IPS-18c (cell line): ENCODE data around the gene CPHXL2.

Source experiments
- H3K4me3 ChIP-seq: 2 replicates; pipeline ENCODE4 v1.7.0; 2013; ENCODE audit warnings: low read depth, mild to moderate bottlenecking, low read length, moderate library complexity; ENCODE audit not compliant: insufficient read depth
- H3K9me3 ChIP-seq: one replicate; pipeline ENCODE4 v1.6.1; 2013; ENCODE audit warnings: mild to moderate bottlenecking, low read length, moderate library complexity; ENCODE audit not compliant: control insufficient read depth, insufficient read depth

Gene CPHXL2

DNA sequence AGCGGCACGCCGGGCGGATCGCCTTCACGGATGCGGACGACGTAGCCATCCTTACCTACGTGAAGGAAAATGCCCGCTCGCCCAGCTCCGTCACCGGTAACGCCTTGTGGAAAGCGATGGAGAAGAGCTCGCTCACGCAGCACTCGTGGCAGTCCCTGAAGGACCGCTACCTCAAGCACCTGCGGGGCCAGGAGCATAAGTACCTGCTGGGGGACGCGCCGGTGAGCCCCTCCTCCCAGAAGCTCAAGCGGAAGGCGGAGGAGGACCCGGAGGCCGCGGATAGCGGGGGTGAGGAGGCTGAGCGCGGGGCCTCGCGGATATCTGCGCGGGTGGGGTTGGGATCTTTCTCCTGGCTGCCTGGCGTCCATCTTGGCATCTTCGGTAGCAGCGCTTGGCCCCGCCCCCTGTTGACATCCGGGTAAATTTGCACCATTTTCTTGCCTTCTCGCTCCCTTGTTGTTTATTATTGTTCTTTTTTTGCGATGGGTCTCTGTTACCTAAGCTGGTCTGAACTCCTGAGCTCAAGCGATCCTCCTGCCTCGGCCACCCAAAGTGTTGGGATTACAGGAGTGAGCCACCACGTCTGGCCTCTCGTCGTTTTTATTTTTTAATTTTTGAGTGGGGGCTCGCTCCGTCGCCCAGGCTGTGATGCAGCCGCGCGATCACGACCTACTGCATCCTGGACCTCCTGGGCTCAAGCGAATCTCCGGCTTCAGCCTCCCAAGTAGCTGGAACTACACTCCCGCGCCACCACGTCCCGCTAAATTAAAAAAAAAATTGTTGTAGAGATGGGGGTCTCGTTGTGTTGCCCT is 28.3 kb downstream of the CPHXL2 start:
- H3K9me3 ChIP-seq, result no peaks in the 10 kb centered on the region

GRCh38 chr16:75647492-75648264 is 29.1 kb downstream of the CPHXL2 start, which contains the start of the genes KARS1 and TERF2IP:
TSS of gene KARS1 (minus strand) at chr16:75647665. CDS start at chr16:75647639, 26 bp downstream.
TSS of gene TERF2IP (plus strand) at chr16:75647773. CDS start at chr16:75647883, 110 bp downstream.
- H3K9me3 ChIP-seq, result no peaks in the 10 kb centered on the region
- H3K4me3 ChIP-seq, result peak within 1 kb of the TSS; percentile 98

More for the DNA sequence above, 28.3 kb downstream of the CPHXL2 start:
- peak overlapping the region; percentile 98 for H3K4me3 ChIP-seq

GRCh38 chr16:75647112-75647491 is 29.7 kb downstream of the CPHXL2 start:
- Histone ChIP-seq H3K9me3 (no peaks in the 10 kb centered on the region), H3K4me3 (peak overlapping the region; percentile 98)

DNA sequence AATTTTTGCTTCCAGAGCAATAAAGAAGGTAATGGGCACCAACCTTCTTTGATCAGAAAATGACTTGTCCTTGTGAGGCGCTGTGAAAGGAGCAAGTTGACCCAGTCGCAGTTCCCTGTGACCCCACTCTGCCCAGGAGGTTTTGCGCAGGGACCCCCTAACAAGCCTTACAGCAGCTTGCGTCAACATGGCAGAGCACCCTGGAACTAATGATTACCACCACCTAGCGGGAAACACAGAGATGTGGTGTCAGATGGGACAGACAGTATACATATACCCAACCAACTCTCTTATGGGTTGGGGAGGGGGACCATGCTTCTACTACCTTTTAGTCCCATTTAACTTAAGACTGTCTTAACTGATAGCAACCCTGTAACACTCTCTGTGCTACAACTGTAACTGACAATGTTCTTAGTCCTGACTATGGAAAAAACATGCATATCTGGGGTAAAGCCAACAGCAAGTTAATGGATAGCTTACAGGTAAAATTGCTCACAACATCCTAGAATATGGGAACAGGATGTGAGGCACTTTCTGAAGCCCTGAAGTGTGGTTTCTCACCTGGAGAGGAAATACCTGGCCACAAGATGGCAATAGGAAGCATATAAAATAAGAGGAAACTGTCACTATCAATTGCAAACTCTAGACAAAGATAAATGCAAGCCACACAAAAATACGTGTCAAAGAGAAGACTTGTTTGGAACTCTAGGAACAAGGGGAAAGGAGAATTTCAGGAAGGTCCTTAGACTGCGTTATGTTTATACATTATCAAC is 32.4 kb downstream of the CPHXL2 start:
- H3K4me3 ChIP-seq, result no peak overlapping the region

GRCh38 chr16:75640598-75640997 is 36.2 kb downstream of the CPHXL2 start:
- no peaks in the 10 kb centered on the region for H3K9me3 ChIP-seq
- H3K4me3 ChIP-seq, result no peak overlapping the region

More for the DNA sequence above, 32.4 kb downstream of the CPHXL2 start:
- H3K9me3 ChIP-seq, result no peaks in the 10 kb centered on the region

DNA sequence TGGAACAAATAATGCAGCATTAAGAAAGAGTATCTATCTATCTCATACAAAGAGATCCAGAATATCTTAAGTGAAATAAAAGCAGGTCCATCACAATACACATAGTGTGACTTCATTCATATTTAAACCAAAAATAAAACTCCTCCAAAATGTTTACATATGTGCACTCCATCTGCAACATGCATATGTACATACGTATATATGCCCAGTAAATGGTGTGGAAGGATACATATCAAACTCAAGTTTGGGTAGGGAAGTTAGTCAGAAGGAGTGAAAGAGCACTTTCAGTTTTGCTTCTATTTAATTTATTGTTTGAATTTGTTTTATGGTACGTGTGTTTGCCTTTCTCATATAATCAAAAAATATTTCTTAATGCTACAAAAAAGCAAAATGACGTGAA is 41.8 kb downstream of the CPHXL2 start:
- no peaks in the 10 kb centered on the region for H3K9me3 ChIP-seq
- H3K4me3 ChIP-seq, result no peak overlapping the region

DNA sequence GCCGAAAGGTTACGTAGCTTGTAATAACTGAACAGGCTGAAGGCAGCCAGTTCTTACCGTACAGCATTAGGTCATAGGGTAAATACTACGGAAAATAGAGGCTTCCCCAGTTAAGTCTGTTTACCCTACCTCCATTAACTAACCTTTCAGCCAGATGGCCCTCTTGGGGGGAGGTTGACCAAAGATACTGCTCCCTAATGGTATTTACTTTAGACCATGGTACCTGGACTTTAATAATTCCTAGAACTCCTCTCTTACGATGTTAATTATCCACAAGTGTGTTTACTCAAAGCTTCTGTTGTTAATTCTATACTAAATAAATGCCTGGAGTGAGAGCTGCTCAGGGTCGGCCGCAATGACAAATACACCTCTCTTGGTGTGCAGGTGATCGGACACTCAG is 44.0 kb downstream of the CPHXL2 start:
- Histone ChIP-seq H3K9me3 (no peaks in the 10 kb centered on the region), H3K4me3 (no peak overlapping the region)

DNA sequence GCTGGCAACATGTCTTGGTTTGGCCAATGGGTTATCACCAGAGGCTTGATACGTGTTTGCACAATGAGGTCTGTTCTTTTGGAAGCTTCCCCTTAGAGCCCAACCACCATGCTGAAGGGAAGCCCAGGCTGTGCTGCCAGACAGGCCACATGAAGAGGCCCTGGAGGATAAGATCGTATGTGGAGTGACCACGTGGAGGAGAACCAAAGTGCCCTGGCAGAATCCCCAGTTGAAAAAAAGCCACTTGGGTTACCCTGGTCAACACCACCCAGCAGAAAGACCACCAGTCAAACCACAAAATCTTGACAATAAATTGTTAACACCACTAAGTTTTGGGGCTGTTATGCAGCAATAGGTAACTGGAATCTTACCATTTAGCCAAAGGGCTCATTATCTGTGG is 46.8 kb downstream of the CPHXL2 start:
- Histone ChIP-seq H3K4me3 (no peak overlapping the region), H3K9me3 (no peaks in the 10 kb centered on the region)

- Histone ChIP-seq H3K9me3 (no peaks in the 10 kb centered on the region), H3K4me3 (no peak overlapping the region)
Measured at GRCh38 chr16:75629132-75629531, 47.7 kb downstream of the CPHXL2 start.

GRCh38 chr16:75628351-75628750 is 48.5 kb downstream of the CPHXL2 start:
- Histone ChIP-seq H3K4me3 (no peak overlapping the region), H3K9me3 (no peaks in the 10 kb centered on the region)

DNA sequence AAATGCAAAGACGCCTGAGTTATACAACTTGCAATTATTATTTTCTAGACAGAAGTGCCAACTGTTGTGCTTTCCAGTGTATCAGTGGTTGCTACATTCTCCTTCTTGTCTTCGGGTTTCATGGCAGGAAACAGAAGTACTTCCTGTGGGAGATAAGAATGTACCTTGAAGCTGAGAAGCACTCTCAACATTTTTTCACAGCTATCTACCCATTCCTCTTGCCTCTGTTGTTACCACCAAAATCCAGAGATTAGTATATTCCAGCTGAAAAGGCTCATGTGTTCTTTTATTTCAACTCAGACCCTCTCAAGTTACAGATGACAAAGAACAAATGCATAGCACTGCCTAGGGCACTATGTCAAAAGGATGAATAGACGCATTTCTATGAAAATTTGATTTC is 49.0 kb downstream of the CPHXL2 start:
- Histone ChIP-seq H3K9me3 (no peaks in the 10 kb centered on the region), H3K4me3 (no peak overlapping the region)

GRCh38 chr16:75626806-75627205 is 50.0 kb downstream of the CPHXL2 start:
- no peaks in the 10 kb centered on the region for H3K9me3 ChIP-seq

DNA sequence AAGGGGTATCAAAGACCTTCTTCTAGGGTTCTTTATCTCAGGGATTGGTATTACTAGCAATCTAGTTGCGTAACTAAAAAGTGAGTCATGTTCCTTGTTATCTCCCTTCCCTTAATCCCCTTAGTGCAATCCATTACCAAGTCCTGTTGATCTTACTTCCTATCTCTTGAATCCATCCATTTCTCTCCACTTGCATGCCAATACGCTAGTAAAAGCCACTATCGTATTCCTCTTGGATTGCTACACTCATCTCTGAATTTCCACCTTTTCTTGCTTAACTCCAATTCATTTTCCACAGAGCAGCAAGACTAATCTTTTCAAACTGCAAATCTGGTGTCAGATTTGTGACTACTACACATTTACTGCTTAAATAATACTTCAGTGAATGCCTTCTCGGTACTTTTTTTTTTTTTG is 51.9 kb downstream of the CPHXL2 start:
- Histone ChIP-seq H3K9me3 (no peaks in the 10 kb centered on the region), H3K4me3 (no peak overlapping the region)

More at GRCh38 chr16:75626806-75627205, 50.0 kb downstream of the CPHXL2 start:
- no peak overlapping the region for H3K4me3 ChIP-seq

DNA sequence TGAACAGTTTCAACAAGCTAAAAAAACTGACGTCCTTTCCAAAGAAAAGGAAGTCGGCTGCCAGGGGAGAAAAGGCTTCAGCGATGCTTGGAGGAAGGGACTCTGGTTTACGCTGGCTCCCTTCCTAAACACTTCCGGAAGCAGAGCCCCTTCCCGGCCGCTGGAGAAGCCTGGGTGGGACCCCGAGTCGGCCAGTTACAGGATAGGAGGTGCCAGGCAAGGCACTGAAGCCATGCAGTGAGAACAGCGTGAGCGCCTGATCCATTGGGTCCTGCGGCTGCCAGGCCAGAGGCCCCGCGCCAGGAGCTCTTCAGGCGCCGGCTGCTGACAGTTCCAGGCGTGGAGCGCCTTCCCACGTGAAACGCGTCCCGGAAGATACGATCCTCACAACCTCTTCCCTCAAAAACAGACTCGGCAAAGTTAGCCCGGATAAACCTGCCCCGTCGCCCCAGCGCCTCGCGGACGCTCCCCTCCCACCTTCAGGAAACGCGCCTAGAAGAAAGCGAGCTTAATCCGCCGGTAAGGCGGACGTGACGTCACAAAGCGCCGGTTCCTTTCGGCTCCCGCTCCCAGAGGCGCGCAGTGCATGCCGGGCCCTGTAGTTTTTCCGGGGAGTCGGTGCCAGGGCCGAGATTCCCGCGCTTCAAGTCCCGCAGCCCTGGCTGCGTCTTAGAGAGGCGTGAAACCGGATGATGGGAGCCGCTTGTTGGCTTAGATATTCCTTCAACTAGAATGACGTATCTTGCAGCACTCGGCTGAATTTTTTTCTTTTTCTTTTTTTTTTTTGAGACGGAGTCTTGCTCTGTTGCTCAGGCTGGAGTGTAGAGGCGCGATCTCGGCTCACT is 53.8 kb downstream of the CPHXL2 start, which contains the start of gene ADAT1:
ADAT1 (minus strand) TSS at position 521 of the 845 bp plus-strand sequence. CDS start 2,482 bp downstream, outside the sequence.
- H3K4me3 ChIP-seq, result peak within 1 kb of the TSS; percentile 77
- H3K9me3 ChIP-seq, result no peaks in the 10 kb centered on the region

GRCh38 chr16:75621170-75621477 is 55.7 kb downstream of the CPHXL2 start:
- H3K4me3 ChIP-seq, result no peak overlapping the region
- no peaks in the 10 kb centered on the region for H3K9me3 ChIP-seq

GRCh38 chr16:75620326-75621169 is 56.3 kb downstream of the CPHXL2 start:
- no peak overlapping the region for H3K4me3 ChIP-seq

More at GRCh38 chr16:75620326-75621169, 56.3 kb downstream of the CPHXL2 start:
- H3K9me3 ChIP-seq, result no peaks in the 10 kb centered on the region
